HEK293 (cell line): ENCODE data around the gene MYO1D.

Source experiments
- CTCF ChIA-PET: fragments of 350-600 bp; formaldehyde crosslinking; extraction: SDS; loops from one replicate; lab custom pipeline; 2021; ENCODE audit warnings: antibody characterized with exemption; lab: Yijun Ruan, JAX
- POLR2A ChIA-PET: fragments of 300-600 bp; formaldehyde crosslinking; extraction: SDS; loops from one replicate; lab custom pipeline; 2020; ENCODE audit warnings: antibody characterized with exemption, inconsistent platforms; lab: Yijun Ruan, JAX
- H3K27ac ChIP-seq: fragments of 200-500 bp; sonication (Bioruptor generic); 2 replicates; pipeline ENCODE4 v1.5.1; 2014; ENCODE audit warnings: low read depth, low read length, control low read depth, inconsistent platforms; ENCODE audit errors: extremely low read depth
- H3K36me3 ChIP-seq, 2 experiments: fragments of 200-500 bp in 1 of 2; sonication (Bioruptor generic) in 1 of 2; 1 replicate in 1 of 2; 2 replicates in 1 of 2; pipeline ENCODE4 v1.5.1; 2014 to 2017; ENCODE audit warnings: inconsistent platforms in 2 of 2, low read length in 2 of 2; ENCODE audit not compliant: control insufficient read depth in 2 of 2, insufficient read depth in 1 of 2
- H3K4me1 ChIP-seq: fragments of 200-500 bp; sonication (Bioruptor generic); 2 replicates; pipeline ENCODE4 v1.5.1; 2014; ENCODE audit warnings: mild to moderate bottlenecking, low read length, inconsistent platforms; ENCODE audit not compliant: control insufficient read depth, insufficient read depth
- H3K4me3 ChIP-seq: 2 replicates; pipeline ENCODE4 v1.5.1; 2011; ENCODE audit warnings: low read depth, mild to moderate bottlenecking, control low read depth, low read length, moderate library complexity
- H3K9me3 ChIP-seq: fragments of 200-500 bp; sonication (Bioruptor generic); 2 replicates; pipeline ENCODE4 v1.5.1; 2014; ENCODE audit warnings: low read depth, low read length, inconsistent platforms; ENCODE audit not compliant: control insufficient read depth, insufficient read depth
- ATF2 ChIP-seq: fragments of 450-650 bp; formaldehyde crosslinking; IDR thresholded peaks from 2 replicates; pipeline ENCODE4 v1.5.1; 2016; ENCODE audit warnings: missing biosample characterization, missing genetic modification characterization, low read depth
- IKZF3 ChIP-seq: fragments of 450-650 bp; IDR thresholded peaks from 2 replicates; pipeline ENCODE4 v1.5.0; 2018; ENCODE audit warnings: missing biosample characterization, mild to moderate bottlenecking, missing genetic modification characterization, moderate library complexity
- INSM2 ChIP-seq: fragments of 450-650 bp; formaldehyde crosslinking; IDR thresholded peaks from 2 replicates; pipeline ENCODE4 v1.5.1; 2016; ENCODE audit warnings: missing biosample characterization, missing genetic modification characterization
- KLF1 ChIP-seq: fragments of 450-650 bp; formaldehyde crosslinking; IDR thresholded peaks from 2 replicates; pipeline ENCODE4 v1.5.1; 2016; ENCODE audit warnings: missing biosample characterization, missing genetic modification characterization
- TRIM28 ChIP-seq: IDR thresholded peaks from 2 replicates; pipeline ENCODE4 v1.6.1; 2011; ENCODE audit warnings: low read length, control low read depth, borderline replicate concordance
- ZBTB44 ChIP-seq: fragments of 450-650 bp; IDR thresholded peaks from 2 replicates; pipeline ENCODE4 v1.5.1; 2018; ENCODE audit warnings: missing biosample characterization, mild to moderate bottlenecking, missing genetic modification characterization
- ZBTB7A ChIP-seq: fragments of 450-650 bp; formaldehyde crosslinking; IDR thresholded peaks from 2 replicates; pipeline ENCODE4 v1.5.1; 2016; ENCODE audit warnings: low read depth, missing biosample characterization, missing genetic modification characterization
- ZFP69B ChIP-seq: fragments of 450-650 bp; formaldehyde crosslinking; IDR thresholded peaks from 2 replicates; pipeline ENCODE4 v1.5.1; 2016; ENCODE audit warnings: missing biosample characterization, missing genetic modification characterization
- ZNF174 ChIP-seq: fragments of 450-650 bp; formaldehyde crosslinking; IDR thresholded peaks from 2 replicates; pipeline ENCODE4 v1.5.0; 2017; ENCODE audit warnings: missing biosample characterization, mild to moderate bottlenecking, missing genetic modification characterization
- ZNF184 ChIP-seq: fragments of 450-650 bp; IDR thresholded peaks from 2 replicates; pipeline ENCODE4 v1.5.1; 2018; ENCODE audit warnings: missing biosample characterization, mild to moderate bottlenecking, missing genetic modification characterization
- ZNF211 ChIP-seq: fragments of 450-650 bp; formaldehyde crosslinking; IDR thresholded peaks from 2 replicates; pipeline ENCODE4 v1.5.1; 2016; ENCODE audit warnings: low read depth, missing biosample characterization, missing genetic modification characterization
- ZNF248 ChIP-seq: fragments of 450-650 bp; formaldehyde crosslinking; IDR thresholded peaks from 2 replicates; pipeline ENCODE4 v1.5.1; 2017; ENCODE audit warnings: missing biosample characterization, missing genetic modification characterization
- ZNF324 ChIP-seq: fragments of 450-650 bp; formaldehyde crosslinking; IDR thresholded peaks from 2 replicates; pipeline ENCODE4 v1.5.1; 2016; ENCODE audit warnings: missing biosample characterization, missing genetic modification characterization
- ZNF362 ChIP-seq: fragments of 450-650 bp; formaldehyde crosslinking; IDR thresholded peaks from 2 replicates; pipeline ENCODE4 v1.5.1; 2016; ENCODE audit warnings: missing biosample characterization, missing genetic modification characterization
- ZNF37A ChIP-seq: fragments of 450-650 bp; IDR thresholded peaks from 2 replicates; pipeline ENCODE4 v1.5.1; 2018; ENCODE audit warnings: missing biosample characterization, missing genetic modification characterization
- ZNF398 ChIP-seq: fragments of 450-650 bp; formaldehyde crosslinking; IDR thresholded peaks from 2 replicates; pipeline ENCODE4 v1.5.1; 2017; ENCODE audit warnings: missing biosample characterization, missing genetic modification characterization
- ZNF529 ChIP-seq: fragments of 450-650 bp; formaldehyde crosslinking; IDR thresholded peaks from 2 replicates; pipeline ENCODE4 v1.5.1; 2017; ENCODE audit warnings: missing genetic modification characterization, missing biosample characterization; ENCODE audit not compliant: insufficient replicate concordance
- ZNF571 ChIP-seq: fragments of 450-650 bp; formaldehyde crosslinking; IDR thresholded peaks from 2 replicates; pipeline ENCODE4 v1.5.0; 2017; ENCODE audit warnings: missing biosample characterization, missing genetic modification characterization
- ZNF677 ChIP-seq: fragments of 450-650 bp; IDR thresholded peaks from 2 replicates; pipeline ENCODE4 v1.5.0; 2018; ENCODE audit warnings: missing biosample characterization, mild to moderate bottlenecking, missing genetic modification characterization, moderate library complexity
- ZNF785 ChIP-seq: fragments of 450-650 bp; formaldehyde crosslinking; IDR thresholded peaks from 2 replicates; pipeline ENCODE4 v1.5.1; 2016; ENCODE audit warnings: missing biosample characterization, missing genetic modification characterization
- ZNF791 ChIP-seq: fragments of 450-650 bp; formaldehyde crosslinking; IDR thresholded peaks from 2 replicates; pipeline ENCODE4 v1.5.1; 2016; ENCODE audit warnings: missing biosample characterization, missing genetic modification characterization
- ZSCAN16 ChIP-seq: fragments of 450-650 bp; formaldehyde crosslinking; IDR thresholded peaks from 2 replicates; pipeline ENCODE4 v1.5.1; 2016; ENCODE audit warnings: missing biosample characterization, missing genetic modification characterization
- ZSCAN4 ChIP-seq: fragments of 450-650 bp; formaldehyde crosslinking; IDR thresholded peaks from 2 replicates; pipeline ENCODE4 v1.5.1; 2017; ENCODE audit warnings: missing biosample characterization, missing genetic modification characterization

Gene MYO1D

GRCh38 chr17:32793841-32794240 is 83.1 kb downstream of the MYO1D start (continued):
- no peak for TF ChIP-seq ZSCAN4 (tag by site-specific recombination)
- no peak for TF ChIP-seq IKZF3 (tag by site-specific recombination)
- TF ChIP-seq TRIM28, result no peak
- no peak for TF ChIP-seq ZFP69B (tag by site-specific recombination)
- no peak for TF ChIP-seq ZNF571 (tag by site-specific recombination)
- TF ChIP-seq ZNF174 (tag by site-specific recombination), result no peak
- no peak for TF ChIP-seq ZBTB7A
- no peak for TF ChIP-seq INSM2 (tag by site-specific recombination)
- TF ChIP-seq ZNF37A (tag by site-specific recombination), result no peak
- TF ChIP-seq ZNF529, result no peak
- no peak for TF ChIP-seq KLF1 (tag by site-specific recombination)

GRCh38 chr17:32792207-32792606 is 84.7 kb downstream of the MYO1D start:
- no peaks in the 10 kb centered on the region for H3K36me3 ChIP-seq
- POLR2A ChIA-PET, result no interaction called here
- no peak for TF ChIP-seq ZNF785 (tag by site-specific recombination)
- no peak for TF ChIP-seq ZNF184
- TF ChIP-seq ZNF324, result no peak
- TF ChIP-seq ZNF362 (tag by site-specific recombination), result no peak
- TF ChIP-seq ZNF211 (tag by site-specific recombination), result no peak
- TF ChIP-seq ZNF398 (tag by site-specific recombination), result no peak
- no peak for TF ChIP-seq ZNF791 (tag by site-specific recombination)
- H3K4me3 ChIP-seq, result no peak overlapping the region
- H3K27ac ChIP-seq, result no peak overlapping the region
- H3K4me1 ChIP-seq, result no peaks in the 10 kb centered on the region
- no peaks in the 10 kb centered on the region for H3K9me3 ChIP-seq
- CTCF ChIA-PET, result interaction anchor here (0.9 to 12.7 kb wide), 4 partner anchors 10 to 143 kb away, joined by 3 to 96 read pairs (median 12); partner anchors contain the start of gene MYO1D

- Histone ChIP-seq H3K36me3 (no peaks in the 10 kb centered on the region), H3K4me3 (no peak overlapping the region), H3K9me3 (no peaks in the 10 kb centered on the region), H3K27ac (no peak overlapping the region), H3K4me1 (no peaks in the 10 kb centered on the region)
- ChIA-PET CTCF (interaction anchor here (3.2 kb wide), 1 partner anchor 91 kb away, joined by 25 read pairs; the partner anchor contains the start of gene MYO1D), POLR2A (no interaction called here)
- TF ChIP-seq ZNF677 (tag by site-specific recombination) (no peak), ZNF362 (tag by site-specific recombination) (no peak), ZNF324 (no peak), ZNF529 (no peak), ZBTB44 (tag by site-specific recombination) (no peak), ATF2 (tag by site-specific recombination) (no peak), ZSCAN16 (tag by site-specific recombination) (no peak), ZNF248 (tag by site-specific recombination) (no peak)
These were observed 90.8 kb downstream of the MYO1D start for GRCh38 chr17:32786169-32786568.
